HG03045 (cell line): ENCODE measurements around the gene MSX1.

ENCODE experiments used
- ATAC-seq: cut with Tn5 transposase; IDR thresholded peaks from one replicate; pipeline ENCODE4 v1.9.1; 2021; ENCODE audit warnings: mild to moderate bottlenecking, moderate library complexity; ENCODE audit not compliant: unreplicated experiment

Gene MSX1

DNA sequence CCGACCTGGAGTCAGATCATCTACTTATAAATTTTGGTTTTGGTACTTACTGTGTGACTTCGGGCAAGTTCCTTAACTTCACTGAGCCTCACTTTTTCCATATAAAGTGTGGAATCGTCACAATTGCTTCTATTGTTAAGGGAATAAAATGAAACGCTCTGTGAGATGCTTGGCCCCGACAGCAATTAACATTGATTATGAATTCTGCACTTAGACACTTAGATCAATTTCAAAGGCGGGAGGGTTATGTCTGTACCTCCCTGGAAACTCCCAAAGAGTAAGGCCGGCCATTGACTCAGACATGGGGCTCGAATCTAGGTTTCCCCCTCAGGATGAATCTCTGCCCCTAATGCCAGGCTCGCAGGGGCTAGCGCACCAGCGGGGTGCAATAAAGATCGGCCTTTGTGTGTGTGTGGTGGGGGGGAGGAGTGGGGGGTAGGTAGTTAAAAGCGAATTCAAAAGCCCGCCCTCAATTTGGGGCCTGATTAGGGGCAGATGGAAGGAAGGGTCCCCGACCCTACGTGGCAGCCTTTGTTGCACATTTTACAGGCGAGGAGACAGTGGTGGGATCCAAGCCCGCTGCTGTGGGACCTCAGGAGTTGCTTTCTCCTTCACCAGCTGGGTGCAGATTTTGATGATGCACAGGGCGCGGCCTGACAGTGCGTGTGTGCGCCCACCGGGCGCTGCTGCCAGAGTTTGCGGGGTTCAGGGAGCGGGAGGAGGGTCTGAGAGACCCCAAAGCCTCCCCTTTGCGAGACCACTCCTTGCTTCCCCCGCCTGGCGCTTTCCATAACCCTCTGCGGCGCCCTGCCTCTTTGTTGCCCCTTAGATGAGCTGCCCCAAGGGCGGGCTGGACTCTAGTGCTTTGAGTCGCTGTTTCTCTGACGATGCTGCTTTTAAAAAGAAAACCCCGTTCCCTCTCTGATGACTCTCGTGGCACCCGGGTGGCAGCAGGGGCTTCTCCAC, 9.6 kb downstream of the MSX1 start:
- no peak for ATAC-seq

DNA sequence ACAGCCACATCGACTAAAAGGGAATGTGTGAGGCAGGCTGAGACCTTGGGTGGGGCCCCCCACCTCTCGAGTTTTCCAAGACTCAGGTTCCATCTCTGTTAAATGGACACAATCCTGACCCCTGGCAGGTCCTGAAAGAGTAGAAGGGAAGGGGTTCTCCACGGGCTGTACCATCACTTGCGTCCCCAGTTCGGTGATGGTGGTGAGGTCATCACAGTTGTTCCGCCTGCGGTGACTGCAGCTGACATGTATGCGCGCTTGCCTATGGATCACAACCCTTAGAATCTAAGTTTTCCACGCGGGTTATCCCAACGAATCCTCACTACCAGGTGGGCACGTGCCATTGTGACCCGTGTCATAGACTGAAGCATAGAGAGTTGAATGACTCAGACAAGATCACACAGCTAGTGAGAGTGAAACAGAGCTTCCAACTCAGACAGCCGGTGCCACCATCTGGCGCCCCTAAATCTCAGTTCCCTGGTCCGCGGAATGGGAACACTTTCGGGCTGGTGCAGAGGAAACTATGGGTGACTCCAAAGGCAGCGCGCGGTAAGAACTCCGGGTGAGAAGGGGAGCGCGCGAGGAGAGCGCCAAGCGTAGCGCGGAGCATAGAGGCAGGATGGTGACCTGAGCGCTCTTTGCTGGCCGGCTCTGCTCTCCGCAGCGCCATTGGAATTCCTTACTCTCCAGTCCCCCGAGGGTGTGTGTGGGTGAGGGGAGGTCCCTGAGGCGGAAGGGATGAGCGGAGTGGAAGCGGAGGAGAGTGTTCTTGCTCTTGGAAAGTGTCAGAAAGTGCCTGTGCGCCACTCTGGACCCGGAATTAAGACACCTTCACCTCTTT, 10.5 kb downstream of the MSX1 start:
- ATAC-seq: no peak

DNA sequence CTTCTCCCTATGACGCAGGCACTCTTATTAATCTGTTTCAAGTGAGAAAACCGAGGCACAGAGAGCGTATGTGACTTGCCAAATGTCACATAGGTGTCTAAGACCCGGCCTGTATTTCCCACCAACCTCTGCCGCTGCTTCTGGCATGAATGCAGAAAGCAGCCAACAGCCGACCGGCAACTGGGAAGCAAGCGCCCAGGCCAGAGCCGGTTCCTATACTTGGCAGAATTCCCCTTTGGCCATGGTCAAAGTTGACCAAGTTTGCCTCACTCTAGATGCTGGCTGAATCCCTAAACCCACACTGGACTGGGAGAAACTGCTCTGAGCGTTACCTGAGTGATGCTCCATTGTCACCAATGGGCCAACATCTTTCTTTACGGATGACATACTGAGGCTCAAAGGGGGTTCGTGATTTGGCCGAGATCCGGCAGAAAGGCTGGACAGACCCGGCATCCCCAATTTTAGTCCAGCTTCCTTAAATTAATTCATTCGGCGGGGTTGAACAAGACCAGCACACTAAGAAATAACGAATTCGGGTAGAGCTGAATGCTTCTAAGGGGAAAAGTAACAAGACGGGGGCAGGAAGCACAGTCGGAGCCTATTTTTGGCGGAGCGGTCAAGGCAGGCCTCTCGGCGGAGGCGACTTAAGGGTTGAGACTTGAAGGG, 11.2 kb downstream of the MSX1 start:
- no peak for ATAC-seq

DNA sequence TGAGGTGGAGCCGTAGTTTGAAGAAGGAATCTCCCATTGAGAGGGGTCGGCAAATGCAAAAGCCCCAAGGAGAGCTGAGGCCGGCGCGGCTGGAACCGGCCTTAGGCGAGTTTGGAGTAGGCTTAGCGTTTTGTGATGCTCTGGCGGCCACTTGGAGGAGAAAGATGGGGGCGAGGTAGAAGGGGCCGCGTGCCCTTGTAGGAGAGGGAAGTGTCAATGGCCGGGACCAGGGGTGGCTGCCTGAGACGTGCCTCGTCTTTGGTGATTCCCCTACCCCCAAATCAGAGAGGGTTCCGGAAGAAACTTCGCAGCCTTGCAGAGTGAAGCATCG, 11.7 kb downstream of the MSX1 start:
- ATAC-seq: no peak

DNA sequence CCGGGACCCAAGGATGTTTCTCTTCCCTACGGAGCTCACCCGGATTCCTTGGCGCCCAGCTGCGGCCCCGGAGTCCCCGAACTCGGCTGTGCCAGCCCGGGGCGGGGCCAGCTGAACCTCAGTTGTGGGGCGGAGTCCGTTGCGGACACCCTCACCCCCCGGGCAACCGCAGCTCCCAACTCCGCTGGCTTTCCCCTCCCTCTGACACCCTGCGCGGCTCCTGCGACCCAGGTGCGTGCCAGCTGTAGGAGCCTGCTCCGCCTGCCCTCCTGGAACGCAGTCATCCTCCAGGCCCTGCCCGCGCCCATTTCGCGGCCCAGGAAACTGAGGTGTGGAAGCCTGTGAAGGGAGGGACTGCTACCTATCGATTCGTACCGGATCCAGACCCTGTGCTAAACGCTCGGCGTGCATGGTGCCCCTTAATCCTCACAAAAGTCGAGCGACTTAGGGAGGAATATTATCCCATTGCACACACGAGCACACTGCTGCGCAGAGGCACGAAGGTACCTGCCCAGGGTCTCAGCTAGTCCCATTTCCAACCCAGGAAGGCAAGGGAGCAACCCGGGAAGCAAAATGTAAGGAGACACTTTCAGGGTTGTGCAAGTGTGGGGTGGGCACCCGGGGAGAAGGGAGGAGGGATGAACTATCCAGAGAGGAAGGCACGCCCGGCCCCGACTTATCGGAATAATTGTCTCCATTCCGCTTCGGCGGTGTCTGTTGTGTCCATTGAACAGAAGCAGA, 12.3 kb downstream of the MSX1 start:
- no peak for ATAC-seq

DNA sequence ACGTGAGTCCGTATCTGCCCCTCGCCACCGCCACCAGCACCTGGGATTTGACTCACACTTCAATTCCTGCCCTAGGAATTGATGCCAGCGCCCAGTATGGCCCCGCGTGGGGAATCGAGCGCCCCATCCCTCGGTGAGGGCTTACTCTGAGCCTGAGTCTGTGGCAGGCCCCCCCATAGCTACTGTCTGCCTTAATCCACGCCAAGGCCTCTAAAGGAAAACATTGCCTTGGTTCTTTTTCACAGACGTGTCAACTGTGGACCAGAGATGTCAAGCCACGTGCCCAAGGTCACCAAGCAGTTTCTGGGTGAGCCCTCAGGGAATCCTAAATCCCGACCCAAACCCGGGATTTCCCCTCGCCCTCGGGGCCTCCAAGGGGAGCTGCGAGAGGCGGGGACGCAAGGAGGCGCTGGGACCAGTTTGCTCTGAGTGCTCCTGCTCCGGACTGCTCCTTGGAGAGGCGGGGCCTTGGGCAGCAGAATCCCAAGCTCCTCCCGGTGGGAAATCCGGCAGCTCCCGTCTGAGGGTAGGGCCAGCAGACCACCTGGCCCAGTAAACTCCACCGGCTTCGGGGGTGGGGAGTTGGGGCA, 12.9 kb downstream of the MSX1 start:
- ATAC-seq: no peak

DNA sequence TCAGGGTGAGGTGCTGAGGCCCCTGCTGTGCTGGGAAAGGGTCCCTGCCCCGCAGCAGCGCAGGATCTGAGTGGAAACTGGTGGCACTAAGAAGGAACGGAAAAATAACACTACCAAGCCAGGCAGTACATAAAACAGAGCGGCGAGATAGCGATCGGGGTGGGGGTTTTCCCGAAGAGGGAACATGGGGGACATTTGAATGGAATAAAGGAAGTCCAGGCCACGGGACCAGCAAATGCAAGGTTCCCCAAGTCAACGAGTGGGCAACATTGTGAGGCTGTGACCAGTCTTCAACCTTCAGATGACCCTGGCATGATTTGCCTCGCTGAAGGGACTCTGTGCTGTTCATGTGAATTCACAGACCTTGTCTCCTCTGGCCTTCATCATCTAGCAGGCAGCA, 13.7 kb downstream of the MSX1 start:
- no peak for ATAC-seq

DNA sequence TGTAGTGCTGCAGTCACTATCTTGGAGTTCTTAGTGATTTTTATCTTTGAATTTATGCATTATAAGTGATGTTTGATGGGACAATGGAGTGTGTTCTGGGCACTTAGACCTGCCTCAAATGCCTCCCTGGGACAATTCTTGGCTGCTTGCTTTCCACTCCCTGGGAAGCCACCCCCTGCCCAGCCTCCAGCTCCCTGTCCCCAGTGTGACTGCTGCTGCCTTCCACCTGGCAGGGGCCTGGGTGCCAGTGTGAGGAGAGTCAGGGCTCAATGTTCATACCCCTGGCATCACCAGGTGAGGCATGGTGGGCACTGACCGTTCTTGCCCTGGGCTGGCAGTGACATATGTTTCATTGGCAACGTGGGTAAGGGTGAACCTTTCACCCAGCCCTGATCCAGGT, 14.8 kb downstream of the MSX1 start:
- no peak for ATAC-seq

DNA sequence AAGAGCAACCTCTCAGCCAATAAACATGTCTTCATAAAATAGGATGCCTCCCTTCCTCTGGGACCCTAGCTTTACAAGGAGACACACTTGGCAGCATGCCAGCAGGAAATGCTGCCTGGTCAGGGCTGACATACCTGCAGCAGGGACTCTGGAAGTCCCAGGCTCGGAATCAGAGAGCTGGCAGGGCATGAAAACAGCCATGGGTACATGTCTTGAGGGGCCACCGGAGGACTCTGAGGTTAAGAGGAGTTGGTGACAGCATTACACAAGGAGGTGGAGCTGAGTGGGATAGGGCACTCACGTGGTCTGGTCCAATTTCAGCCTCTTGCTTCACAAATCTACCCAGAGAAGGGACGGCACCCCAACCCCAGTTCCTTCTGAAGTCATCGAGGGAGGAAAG, 15.7 kb downstream of the MSX1 start:
- no peak for ATAC-seq

DNA sequence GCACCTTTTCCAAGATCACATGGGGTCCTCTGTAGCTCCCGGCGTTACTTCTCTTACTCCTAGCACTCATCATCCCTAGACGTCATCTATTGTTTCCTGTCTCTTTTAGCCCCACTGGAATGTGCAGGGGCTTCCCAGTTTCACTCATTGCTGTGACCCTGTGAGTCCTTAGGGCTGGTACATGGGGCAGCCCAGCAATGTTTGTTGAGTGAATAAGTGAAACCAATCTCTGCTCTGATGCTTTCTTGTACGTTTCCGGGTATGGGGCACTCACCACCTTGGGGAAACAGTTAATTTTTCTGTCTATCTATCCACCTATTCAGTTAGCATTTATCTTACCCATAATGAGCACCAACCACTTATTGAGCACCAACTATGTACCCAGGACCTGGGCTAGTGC, 16.1 kb downstream of the MSX1 start:
- no peak for ATAC-seq

DNA sequence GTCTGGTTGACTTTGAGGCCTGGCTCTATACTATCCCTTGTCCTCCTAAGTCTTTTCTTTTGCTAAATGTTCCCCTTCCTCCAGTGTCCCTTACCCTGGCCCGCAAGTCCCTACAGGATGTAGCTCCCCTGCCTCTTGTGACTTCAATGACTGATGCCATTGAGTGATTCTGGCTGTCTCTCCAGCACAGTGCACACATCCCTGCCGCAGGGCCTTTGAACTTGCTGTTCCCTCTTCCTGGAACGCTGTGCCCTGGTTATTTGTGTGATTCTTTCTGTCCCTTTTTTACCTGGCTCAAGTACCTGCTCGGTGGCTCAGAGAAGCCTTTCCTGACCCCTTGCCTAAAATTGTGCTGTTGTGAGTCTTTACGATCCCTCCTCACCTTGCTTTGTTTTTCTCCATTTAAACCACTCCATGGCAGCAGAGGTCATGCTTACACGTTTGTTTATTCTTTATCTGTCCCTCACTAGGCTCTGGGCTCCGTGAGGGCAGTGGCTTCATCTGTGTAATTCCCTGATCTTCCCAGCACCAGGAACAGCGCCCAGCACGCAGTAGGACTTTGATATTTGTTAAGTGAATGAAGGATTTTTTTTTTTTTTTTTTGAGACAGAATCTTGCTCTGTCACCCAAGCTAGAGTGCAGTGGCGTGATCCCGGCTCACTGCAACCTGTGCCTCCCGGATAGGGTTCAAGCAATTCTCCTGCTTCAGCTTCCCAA, 17.6 kb downstream of the MSX1 start:
- ATAC-seq: no peak

DNA sequence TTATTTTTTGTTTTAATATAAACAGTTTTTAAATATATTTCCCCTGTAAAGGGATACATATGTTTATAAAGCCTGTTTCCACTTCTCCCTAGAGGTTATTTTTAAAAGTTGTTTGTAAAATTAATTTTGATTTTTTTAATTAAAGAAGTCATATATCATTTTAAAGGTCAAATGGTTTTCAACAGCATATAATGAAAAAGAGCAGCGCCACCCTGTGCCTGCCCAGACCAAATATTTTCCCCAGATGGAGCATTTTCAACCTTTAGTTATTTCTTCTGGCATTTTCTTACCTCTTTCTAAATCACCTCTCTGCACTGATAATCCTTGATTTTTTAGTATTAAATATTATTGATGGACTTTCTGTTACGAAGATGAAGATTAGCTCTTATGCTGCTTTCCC, 21.0 kb downstream of the MSX1 start:
- ATAC-seq: no peak

DNA sequence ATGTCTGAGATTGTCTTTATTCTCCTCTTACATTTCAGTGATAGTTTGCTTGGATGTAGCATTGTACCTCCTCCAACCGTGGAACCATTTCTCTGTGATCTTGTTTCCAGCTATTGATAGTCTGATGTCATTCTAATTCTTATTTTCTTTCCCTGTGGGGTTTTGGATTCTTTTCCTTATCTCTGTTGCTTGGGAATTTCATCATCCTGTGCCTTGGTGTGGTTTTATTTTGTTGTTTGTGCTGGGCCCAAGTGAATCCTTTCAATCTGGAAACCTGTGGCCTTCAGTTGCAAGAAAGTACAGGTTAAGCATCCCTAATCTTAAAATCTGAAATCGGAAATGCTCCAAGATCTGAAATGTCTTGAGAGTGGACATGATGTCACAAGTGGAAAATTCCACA, 22.0 kb downstream of the MSX1 start:
- ATAC-seq: no peak

DNA sequence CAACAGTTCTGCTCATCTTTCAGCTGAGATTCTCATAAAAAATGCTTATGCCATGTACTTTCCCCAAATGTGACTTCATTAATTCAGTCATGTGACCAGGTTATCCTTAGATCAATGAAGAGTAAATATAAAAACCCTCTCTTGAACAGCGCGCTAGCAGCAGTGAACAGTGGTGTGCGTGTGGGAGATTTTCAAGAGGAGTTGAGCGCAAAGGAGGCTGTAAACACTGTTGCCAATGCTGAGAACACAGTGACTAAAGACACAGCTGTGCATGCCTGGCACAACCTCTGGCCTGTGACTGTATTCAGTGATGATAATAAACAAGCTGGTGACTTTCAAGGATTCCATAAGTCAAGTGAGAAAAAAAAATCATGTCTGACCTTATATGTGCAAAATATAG, 25.1 kb downstream of the MSX1 start:
- no peak for ATAC-seq

DNA sequence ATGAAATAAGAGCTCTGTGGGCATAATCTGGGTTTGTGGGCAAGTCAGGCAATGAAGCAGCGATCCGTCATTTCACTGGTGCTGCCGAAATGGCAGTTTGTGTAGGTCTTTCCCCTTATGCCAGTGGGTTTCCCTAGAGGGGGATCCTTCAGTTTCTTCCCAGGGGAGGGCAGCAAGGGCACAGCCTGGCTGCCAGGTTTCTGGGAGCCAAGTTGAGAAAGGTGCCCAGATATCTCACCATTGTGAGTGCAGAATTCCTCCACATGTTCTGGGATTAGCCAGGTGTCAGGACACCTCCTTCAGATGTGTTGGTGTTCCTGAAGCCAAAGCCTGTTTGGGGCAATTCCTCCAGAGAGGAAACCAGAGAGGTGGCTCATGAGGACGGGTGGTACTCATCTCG, 28.0 kb downstream of the MSX1 start:
- ATAC-seq: no peak

DNA sequence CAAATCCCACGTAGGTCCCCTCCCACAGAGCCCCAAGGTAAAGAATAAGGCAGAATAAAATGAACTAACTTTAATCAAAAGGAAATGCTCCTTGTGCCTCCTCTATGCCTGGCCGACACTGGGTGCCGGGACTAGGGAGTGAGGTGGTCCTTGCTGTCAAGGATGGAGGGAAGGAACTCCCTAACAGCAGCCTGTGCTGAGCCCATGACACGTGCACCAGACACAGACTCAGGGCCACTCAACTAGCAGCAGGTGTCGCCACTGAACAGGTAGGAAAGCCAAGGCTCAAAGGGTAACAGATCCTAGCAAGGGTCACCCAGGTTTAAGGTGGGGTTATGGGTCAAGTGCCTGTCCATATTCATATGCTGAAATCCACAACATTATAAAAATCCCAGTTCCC, 29.2 kb downstream of the MSX1 start:
- ATAC-seq: no peak

DNA sequence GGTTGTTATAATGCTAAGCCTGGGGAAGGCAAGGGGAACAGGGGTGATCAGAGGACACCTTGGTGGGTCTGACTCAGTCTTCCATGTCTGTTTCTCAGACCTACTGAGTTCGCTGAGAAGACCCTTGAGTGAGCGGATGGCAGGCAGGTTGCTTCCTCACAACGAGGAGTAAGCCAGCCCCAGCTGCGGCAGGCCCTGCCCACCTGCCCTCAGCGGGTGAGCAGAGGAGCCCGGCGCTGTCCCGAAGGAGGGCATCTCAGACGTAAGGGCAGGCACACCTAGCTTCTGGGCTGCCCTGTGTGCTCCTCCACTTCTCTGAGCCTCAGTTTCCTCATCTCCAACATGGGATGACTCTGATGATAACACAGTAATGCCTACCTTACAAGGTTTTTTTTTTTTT, 30.3 kb downstream of the MSX1 start:
- ATAC-seq: no peak

DNA sequence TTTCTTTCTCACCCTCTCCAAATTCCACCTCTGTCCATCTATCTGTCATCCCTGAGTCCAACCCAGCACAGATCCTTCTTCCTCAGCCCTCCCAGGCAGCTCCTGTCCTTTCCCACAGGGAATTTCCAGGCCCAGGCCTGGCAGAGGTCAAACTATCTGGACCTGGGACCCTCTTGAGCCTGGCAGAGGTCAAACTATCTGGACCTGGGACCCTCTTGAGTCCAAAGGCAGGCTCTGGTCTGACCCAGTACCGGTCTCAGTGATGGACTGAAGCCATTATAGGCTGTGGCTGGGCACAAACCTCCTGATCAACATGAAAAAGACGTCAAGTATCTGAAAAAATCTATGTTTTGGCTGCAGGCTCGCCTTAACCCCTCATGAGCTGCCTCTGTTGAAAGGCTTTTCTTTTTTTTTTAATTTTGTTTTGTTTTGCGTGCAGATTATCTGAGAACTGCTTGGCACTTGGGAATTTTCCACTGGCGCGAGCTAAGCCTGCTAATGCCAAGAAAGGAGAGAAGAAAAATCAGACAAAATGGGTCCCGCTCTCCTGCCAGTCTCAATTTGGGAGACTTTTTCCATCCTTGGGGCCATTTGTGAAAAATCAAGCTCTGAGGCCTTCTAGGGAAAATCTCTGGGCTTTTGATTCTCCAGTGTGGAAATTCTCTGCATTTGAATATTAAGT, 31.2 kb downstream of the MSX1 start:
- no peak for ATAC-seq

DNA sequence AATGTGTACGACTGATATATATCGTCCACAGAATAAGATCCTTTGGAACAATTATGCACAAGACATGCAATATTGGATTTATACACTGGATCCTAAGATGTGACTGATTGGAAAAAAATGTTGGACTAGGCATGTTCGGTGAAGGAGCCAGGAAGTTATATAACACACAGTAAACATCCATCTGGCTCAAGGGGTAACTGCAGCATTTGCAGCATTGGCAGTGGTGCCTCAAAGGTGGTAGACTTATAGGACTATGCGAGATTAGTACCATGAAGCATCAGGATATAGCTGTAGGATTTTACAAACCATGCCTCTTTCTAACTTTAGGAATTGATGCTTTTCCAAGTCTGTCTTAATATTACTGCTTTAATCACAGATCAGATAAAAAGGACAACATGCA, 34.3 kb downstream of the MSX1 start:
- ATAC-seq: no peak
